ENCODE results near the gene MT2A. TPM values are rescaled to one million over a fixed set of nuclear protein-coding genes. Genes with fewer than 3 reads are reported as not detected.
A peak's percentile ranks its signal among the peaks of the same experiment; 100 is the strongest.

The MT2A gene
- total RNA-seq, 4 donors from 2014 or later, result 68.8 to 459 (median 89.3) TPM

- Histone ChIP-seq H3K36me3 (no peaks in the 10 kb centered on the region), H3K4me3 (no peak overlapping the region), H3K27ac (no peak overlapping the region), H3K27me3 (peaks cover 4% of the 10 kb centered on the region), H3K4me1 (peaks cover 7 to 24% (median 13%) of the 10 kb centered on the region in 4 donors), H3K9me3 (no peaks in the 10 kb centered on the region)
- TF ChIP-seq POLR2AphosphoS5 (IDR thresholded peaks at IDR 0.05) (no peak), CTCF (IDR thresholded peaks at IDR 0.05) (no peak), EP300 (IDR thresholded peaks at IDR 0.05; ENCODE audit: low read depth) (no peak), POLR2A (IDR thresholded peaks at IDR 0.05) (no peak)
- no peak for DNase-seq
- in situ Hi-C loops (cut with MboI; ENCODE audit: low pct_ligation_motif_present in 1 of 4, low pct_unique_long_range_greater_than_20kb in 1 of 4, low sequenced_read_pairs in 3 of 4), result no loop called here
- 77 to 79% methylated on average over 3 of the region's 3 CpGs for WGBS, 2 donors (ENCODE audit: low coverage in 1 of 2)
- intact Hi-C loops (cut with DNase I; ENCODE audit: low total_unique reads), result no loop called here
These were observed 7.0 kb downstream of the MT2A start for GRCh38 chr16:56615353-56615752.

GRCh38 chr16:56616608-56617211 is 8.3 kb downstream of the MT2A start:
- in situ Hi-C loops (cut with MboI; ENCODE audit: low pct_ligation_motif_present in 1 of 4, low pct_unique_long_range_greater_than_20kb in 1 of 4, low sequenced_read_pairs in 3 of 4), result no loop called here
- H3K4me3 ChIP-seq, result peak overlapping the region in 3 of 4 donors; percentile 24 to 42 (median 38)
- 66 to 90% methylated on average over 2 to 23 of the region's 23 CpGs for WGBS, 2 donors (ENCODE audit: low coverage in 1 of 2)
- peak overlapping the region; percentile 25 to 55 (median 41) for H3K27ac ChIP-seq
- no peak for TF ChIP-seq POLR2A (IDR thresholded peaks at IDR 0.05)
- no peak for TF ChIP-seq EP300 (IDR thresholded peaks at IDR 0.05; ENCODE audit: low read depth)
- TF ChIP-seq CTCF (IDR thresholded peaks at IDR 0.05), result no peak
- no peak for TF ChIP-seq POLR2AphosphoS5 (IDR thresholded peaks at IDR 0.05)
- H3K4me1 ChIP-seq, result peaks cover 5 to 16% (median 10%) of the 10 kb centered on the region in 4 donors
- intact Hi-C loops (cut with DNase I; ENCODE audit: low total_unique reads), result no loop called here
- H3K27me3 ChIP-seq, result peaks cover 4% of the 10 kb centered on the region
- no peaks in the 10 kb centered on the region for H3K36me3 ChIP-seq
- DNase-seq, result no peak
- H3K9me3 ChIP-seq, result no peaks in the 10 kb centered on the region

- H3K4me3 ChIP-seq, result peak overlapping the region; percentile 8 to 42 (median 31)
- no peaks in the 10 kb centered on the region for H3K36me3 ChIP-seq
- H3K4me1 ChIP-seq, result peaks cover 5 to 16% (median 10%) of the 10 kb centered on the region in 4 donors
- TF ChIP-seq POLR2A (IDR thresholded peaks at IDR 0.05) (peak; percentile 32), POLR2AphosphoS5 (IDR thresholded peaks at IDR 0.05) (peak; percentile 30 to 79 (median 68)), CTCF (IDR thresholded peaks at IDR 0.05) (no peak), EP300 (IDR thresholded peaks at IDR 0.05; ENCODE audit: low read depth) (no peak)
- WGBS, 2 donors (ENCODE audit: low coverage in 1 of 2), result 17% methylated on average over 33 of the region's 41 CpGs; no CpG with 5 or more reads in 1 of the 2 donors
- intact Hi-C loops (cut with DNase I; ENCODE audit: low total_unique reads), result no loop called here
- peaks cover 4% of the 10 kb centered on the region for H3K27me3 ChIP-seq
- H3K9me3 ChIP-seq, result no peaks in the 10 kb centered on the region
- in situ Hi-C loops (cut with MboI; ENCODE audit: low pct_ligation_motif_present in 1 of 4, low pct_unique_long_range_greater_than_20kb in 1 of 4, low sequenced_read_pairs in 3 of 4), result no loop called here
- DNase-seq, result peak; percentile 70
- peak overlapping the region; percentile 25 to 55 (median 41) for H3K27ac ChIP-seq
These were observed 9.1 kb downstream of the MT2A start for GRCh38 chr16:56617212-56618085.

- in situ Hi-C loops (cut with MboI; ENCODE audit: low pct_ligation_motif_present in 1 of 4, low pct_unique_long_range_greater_than_20kb in 1 of 4, low sequenced_read_pairs in 3 of 4), result no loop called here
- Histone ChIP-seq H3K36me3 (no peaks in the 10 kb centered on the region), H3K4me3 (no peak overlapping the region), H3K4me1 (peaks cover 5 to 16% (median 10%) of the 10 kb centered on the region in 4 donors), H3K9me3 (no peaks in the 10 kb centered on the region), H3K27ac (no peak overlapping the region), H3K27me3 (peaks cover 4% of the 10 kb centered on the region)
- TF ChIP-seq EP300 (IDR thresholded peaks at IDR 0.05; ENCODE audit: low read depth) (no peak), POLR2A (IDR thresholded peaks at IDR 0.05) (no peak), CTCF (IDR thresholded peaks at IDR 0.05) (no peak), POLR2AphosphoS5 (IDR thresholded peaks at IDR 0.05) (no peak)
- DNase-seq, result no peak
- intact Hi-C loops (cut with DNase I; ENCODE audit: low total_unique reads), result no loop called here
- WGBS, 2 donors (ENCODE audit: low coverage in 1 of 2), result 83 to 100% methylated on average over 2 to 6 of the region's 6 CpGs
These were observed 9.8 kb downstream of the MT2A start for GRCh38 chr16:56618138-56618537.

Measured in transverse colon (tissue), 4 donors.